ENCODE results near the gene NADK.

Gene NADK, protein sequence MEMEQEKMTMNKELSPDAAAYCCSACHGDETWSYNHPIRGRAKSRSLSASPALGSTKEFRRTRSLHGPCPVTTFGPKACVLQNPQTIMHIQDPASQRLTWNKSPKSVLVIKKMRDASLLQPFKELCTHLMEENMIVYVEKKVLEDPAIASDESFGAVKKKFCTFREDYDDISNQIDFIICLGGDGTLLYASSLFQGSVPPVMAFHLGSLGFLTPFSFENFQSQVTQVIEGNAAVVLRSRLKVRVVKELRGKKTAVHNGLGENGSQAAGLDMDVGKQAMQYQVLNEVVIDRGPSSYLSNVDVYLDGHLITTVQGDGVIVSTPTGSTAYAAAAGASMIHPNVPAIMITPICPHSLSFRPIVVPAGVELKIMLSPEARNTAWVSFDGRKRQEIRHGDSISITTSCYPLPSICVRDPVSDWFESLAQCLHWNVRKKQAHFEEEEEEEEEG

DNA sequence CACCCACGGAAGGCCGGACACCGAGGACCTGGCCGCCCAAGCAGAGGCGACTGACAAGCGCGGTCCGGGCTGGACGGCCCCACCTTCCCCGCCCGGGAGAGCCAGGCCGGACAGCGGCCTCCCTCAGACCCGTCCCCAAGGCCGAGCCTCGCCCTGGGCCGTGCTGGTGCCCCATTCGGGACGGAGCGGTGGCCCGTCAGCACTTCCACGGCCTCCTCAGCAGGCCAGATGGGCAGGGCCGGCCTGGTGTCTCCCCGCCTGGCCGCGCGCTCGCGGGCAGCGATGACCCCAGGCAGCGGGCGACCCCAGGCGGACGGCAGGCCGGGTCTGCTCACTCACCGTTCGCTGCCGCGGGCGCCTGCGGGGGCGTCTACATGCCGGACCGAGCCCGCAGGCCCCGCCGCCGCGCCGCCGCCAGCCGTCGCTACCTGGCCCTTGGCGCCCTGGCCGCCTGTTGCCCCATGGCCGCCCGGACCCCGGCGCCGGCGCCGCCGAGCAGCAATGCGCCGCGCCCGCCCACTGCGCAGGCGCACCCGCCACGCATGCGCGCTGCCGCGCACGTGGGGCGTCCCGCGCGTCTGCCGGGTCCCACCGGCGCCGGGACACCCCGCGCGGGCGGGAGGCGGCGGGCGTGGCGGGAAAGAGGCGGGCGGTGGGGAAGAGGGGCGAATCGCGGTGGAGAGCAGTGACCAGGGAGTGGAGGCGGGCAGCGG lies at the start of gene NADK:
TSS of gene NADK (minus strand) at position 521 of the 713 bp plus-strand sequence. CDS start 13,064 bp downstream, outside the sequence.
- FAIRE-seq (no peak), DNase-seq (ENCODE audit: low spot score) (peak; percentile 90)

DNA sequence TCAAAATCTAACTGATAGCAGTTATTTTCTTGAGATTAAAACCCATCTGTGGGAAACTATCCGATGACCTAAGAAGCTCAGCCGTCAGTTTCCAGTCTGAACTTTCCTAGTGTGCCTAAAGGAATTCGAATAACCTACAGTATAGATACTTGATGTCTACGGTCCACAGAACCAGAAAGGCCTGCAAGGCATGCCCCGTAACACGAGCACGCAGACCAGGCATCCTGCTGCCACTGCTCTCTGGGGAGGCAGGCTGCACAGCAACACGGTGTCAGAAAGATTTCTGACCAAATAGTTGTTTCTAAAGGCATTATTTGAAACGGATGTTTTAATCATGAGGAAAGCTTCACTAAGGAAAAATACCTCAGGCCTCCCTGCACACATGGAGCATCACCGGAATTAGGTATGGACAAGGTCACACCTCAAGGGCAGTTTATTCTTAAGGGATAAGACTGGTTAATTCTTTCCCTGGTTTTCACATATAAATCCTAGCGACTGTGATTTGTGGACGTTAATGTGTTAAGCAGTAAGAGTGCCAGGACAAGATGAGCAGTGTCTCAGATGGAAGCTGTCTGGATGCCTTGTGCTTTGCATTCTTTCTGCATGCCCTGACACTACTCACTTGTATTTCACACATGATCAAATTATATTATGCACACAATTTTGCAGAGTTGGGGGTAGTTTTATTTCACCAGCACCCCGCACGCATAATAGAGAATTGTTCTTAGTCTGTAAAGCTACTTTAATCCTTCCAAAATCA lies 49.0 kb upstream of the NADK start:
- no peak for DNase-seq (ENCODE audit: low spot score)

DNA sequence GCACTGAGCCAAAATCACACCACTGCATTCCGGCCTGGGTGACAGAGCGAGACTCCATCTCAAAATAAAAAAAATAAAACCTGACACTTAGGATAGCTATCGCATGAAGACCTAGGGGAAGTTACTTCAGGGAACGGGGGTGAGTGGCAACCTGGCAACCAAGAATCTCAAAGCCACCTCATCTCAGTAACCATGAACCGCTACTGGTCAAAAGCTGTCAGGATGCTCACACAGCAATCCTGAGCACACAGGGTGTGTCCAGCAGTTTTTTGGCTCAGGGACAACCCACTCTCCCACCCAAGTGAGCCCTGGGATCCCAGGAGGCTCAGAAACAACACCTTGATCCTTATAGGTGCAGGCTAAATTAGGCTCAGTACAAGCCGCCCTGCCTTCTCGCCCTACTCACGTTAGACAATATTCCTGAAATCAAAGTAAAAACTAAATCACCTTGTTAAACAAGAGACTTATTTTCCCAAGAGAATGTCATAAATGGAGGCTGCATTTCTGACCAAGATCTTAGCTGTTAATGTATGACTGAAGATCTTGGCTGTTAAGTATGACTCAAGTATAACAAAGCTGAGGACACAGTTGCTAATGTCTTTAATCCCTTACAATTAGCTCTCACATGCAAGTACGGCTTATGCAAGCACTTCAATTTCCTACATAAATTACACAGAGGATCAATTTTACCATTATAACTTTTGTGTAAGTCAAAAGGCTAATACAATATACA lies 48.3 kb upstream of the NADK start:
- FAIRE-seq, result no peak
- no peak for DNase-seq (ENCODE audit: low spot score)

More for the DNA sequence above, 49.0 kb upstream of the NADK start:
- FAIRE-seq, result no peak

DNA sequence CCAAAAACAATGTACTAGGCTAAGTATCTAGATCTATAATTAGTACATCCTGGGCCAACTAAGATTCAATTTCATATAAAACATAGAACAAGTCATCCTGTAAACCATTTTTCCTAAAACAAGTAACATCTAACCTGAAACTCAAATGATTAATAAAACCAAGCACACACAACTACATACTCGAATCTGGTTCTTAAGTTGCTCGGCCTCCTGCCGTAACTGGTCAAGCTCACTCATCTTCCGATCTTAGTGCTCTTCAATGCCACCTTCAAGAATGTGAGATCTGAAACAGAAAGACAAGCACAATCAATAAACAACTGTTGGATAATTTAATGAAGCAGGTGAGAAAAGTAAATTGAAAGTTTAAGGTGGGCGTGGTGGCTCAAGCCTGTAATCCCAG lies 46.9 kb upstream of the NADK start:
- FAIRE-seq (no peak), DNase-seq (ENCODE audit: low spot score) (no peak)

DNA sequence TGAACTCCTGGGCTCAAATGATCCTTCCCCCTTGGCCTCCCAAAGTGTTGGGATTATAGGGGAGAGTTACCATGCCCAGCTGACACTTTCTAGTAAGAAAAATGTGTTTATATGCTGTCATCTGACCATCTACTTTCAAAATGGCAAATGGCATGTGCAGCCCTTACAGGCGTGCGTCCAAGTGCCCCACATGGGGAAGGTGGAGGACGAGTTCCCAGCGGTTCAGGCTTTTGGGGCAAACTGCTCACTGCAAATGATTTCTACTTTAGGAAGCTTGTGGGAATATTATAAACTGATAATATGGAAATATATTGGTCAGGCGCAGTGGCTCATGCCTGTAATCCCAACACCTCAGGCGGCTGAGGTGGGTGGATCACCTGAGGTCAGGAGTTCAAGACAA lies 41.5 kb upstream of the NADK start:
- FAIRE-seq, result no peak
- DNase-seq (ENCODE audit: low spot score), result no peak

DNA sequence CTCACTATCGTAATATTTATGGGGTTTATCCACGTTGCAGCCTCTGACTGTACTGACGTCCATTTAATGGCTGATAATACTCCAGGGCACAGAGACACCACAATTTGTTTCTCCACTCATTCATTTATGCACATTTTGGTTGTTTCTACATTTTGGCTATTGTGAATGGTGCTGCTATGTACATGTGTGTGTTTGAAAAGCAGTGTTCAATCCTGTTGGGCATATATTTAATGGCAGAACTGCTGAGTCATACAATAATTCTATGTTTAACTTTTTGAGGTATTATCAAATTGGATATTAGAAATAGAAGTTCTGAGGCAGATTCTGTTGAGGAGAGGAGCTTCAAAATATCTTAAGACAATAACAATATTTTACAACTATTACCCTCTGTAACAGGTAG lies 39.0 kb upstream of the NADK start:
- DNase-seq (ENCODE audit: low spot score) (no peak), FAIRE-seq (no peak)

DNA sequence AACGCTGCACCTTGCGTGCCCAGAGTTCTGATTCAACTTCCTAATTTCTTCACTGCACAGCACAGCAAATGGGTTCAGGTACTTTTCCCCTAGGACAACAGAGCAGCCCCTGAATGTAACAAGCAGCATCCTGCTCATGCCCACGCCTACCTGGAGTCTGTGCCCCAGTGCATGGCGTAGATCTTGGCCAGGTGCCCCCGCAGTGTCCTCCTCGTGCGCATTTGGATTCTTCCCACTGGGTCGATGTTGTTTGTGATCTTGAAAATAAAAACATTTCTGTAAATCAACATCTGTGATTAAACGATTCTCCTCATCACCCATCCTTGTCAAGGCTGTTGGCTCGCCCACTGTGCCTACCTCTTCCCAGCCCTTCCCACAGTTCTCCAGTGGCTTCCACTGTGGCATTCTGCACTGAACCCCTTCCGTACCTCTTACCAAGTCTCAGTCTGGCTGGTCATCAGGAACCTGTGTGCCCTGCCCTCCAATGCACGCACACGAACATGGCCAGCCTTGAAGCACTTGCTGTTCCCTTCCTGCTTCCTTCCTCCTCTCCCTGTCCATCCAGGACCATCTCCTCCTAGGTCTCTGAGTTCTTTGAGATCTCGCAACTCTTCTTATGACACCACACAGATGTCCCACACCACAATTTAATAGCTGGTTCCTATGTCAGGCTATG lies 37.5 kb upstream of the NADK start:
- DNase-seq (ENCODE audit: low spot score), result no peak
- FAIRE-seq, result no peak

DNA sequence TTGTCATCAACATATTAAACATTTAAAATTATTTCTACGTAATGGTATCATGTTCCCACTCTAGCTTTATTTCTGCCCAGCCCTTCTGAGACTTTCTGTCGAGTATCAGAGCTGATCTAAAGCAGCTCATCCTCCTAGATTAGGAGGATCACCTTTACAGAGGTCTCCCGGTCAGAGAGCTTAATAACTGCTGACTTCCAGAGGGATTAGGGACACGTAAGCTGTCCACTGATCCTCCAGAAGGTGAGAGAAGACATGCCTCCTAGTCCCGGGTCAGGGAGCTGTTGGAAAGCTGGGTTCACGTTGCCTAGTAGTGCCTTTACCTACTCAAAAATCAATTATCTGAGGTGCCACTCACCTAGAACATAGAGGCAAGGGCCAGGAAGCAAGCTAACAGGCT lies 31.2 kb upstream of the NADK start:
- FAIRE-seq, result no peak
- DNase-seq (ENCODE audit: low spot score), result no peak

DNA sequence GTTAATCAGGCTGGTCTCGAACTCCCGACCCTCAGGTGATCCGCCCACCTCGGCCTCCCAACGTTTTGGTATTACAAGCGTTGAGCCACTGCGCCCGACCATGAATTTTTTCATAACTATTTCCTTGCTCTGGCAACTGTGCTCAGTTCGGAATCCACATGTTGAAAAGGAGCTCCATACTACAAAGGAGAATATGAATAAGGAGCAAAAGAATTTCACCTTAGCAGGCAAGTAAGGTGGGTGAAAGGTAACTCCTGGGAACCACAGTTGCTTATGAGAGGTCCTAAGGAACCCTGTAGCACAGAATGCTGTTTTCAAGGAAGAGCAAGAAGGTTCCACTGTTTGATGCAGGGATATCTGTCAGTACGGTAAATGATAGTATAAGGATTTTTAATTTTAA lies 29.9 kb upstream of the NADK start:
- FAIRE-seq (no peak), DNase-seq (ENCODE audit: low spot score) (no peak)

DNA sequence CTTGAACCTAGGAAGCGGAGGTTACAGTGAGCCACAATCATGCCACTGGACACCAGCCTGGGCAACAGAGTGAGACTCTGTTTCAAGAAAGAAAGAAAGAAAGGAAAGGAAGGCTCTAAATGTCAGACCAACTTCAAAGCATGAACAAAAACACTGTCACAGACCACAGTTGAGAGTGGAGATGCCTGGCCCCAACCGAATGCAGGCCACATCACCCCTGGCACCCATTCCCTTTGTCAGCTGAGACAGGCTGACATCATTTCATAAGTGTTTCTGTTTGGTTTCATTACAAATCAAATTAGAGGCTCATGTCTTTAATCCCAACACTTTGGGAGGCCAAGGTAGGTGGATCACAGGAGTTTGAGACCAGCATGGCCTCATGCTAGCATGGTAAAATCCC lies 28.6 kb upstream of the NADK start:
- no peak for DNase-seq (ENCODE audit: low spot score)
- FAIRE-seq, result no peak

DNA sequence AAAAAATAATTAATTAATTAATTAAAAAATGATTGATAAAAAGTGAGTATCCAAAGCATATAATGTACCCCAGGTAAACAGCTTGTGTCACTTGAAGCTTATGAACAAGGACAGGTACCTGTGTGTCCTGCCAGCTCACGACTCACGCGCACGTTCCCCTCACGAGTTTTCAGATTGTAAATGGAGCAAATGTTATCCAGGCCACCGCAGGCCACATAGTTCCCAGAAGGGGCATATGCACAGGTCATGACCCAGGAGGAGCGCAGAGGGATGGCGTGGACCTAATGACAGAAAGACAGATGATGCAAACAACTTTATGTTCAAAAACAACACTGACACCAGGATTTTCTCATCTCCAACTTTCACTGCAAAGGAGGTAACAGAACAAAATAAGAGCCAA lies 26.0 kb upstream of the NADK start:
- FAIRE-seq, result no peak
- no peak for DNase-seq (ENCODE audit: low spot score)

DNA sequence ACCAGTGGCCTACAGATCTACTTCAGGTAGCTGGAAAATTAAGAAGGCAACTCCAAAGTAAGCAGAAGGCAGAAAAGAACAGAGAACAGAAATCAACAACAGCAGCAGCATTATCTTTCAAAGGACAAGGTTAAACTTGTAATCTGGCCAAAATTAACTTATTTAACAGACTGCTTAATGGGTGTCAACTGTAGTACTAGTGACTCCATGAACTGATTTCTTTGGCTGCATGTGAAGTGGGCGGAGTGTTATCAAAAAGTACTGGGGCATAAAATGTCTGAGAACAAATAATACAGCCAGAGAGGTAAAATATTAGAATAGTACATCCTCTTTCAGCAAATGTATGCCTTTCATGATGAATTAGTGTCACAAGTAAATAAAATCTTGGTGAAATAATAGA lies 24.6 kb upstream of the NADK start:
- FAIRE-seq, result no peak
- DNase-seq (ENCODE audit: low spot score), result no peak

DNA sequence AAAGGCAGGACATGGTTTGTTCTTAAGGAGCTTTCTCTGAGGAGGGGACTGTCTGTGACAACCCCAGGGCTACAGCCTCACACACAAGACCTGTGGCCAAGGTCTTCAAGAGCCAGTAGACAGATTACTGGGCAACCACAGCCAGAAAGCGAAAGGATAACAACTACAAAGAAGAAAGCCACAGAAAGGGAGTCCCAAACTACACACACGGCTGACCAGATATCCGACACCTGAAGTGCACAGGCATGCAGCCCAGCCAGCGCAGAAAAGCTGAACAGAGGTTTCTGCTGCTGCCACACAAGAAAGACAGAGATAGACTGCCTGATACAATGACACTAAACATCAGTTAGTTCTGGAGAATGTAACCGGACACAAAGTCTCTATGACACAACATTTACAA lies 21.4 kb upstream of the NADK start:
- FAIRE-seq (no peak), DNase-seq (ENCODE audit: low spot score) (no peak)

DNA sequence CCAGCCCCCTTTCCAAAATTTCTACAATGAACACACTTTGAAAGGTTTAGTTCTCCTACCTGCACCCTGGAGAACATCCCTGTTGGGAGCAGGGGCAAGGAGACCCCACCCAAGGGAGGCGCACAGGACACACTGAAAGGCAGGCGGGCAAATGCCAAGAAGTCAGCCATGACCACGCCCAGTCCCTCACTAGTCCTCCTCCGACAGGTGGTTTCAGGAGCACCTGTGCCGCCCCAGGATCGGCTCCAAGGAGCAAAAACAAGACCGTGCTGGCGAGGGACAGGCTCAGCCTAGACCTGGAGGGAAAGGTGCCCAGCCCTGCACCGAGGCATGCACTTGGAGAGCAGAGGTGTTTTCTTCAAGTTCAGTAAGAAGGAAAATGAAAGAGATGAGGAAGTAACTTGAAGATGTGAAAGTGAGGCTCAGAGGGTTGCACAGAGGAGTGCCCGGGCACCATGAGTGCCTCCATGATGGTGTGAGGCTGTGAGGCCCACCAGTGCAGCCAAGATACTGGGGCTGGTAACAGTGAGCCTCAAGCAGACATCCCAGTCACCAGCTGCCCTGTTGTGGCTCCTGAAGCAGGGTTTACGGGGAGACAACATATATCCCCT lies 19.6 kb upstream of the NADK start:
- no peak for FAIRE-seq

DNA sequence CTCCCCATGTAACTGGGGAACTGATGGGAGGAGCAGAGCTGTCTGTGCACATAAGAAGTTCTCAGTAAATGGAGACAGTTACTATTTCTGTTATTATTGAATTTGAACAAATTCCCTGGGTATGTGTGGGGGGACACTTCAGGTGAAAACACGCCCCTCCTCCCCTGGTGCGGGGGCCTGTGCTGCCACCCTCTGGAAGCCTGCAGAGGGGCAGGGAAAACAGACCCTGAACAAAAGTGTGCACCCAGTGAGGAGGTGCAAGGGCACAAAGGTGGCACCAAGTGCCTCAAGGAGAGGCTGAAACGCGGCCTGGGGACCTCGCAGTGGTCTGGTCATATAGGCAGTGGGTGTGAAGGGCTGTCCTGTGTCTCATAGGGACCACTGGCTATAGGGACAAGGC lies 18.2 kb upstream of the NADK start:
- DNase-seq (ENCODE audit: low spot score) (no peak), FAIRE-seq (no peak)

More for the DNA sequence above, 19.6 kb upstream of the NADK start:
- DNase-seq (ENCODE audit: low spot score), result no peak

DNA sequence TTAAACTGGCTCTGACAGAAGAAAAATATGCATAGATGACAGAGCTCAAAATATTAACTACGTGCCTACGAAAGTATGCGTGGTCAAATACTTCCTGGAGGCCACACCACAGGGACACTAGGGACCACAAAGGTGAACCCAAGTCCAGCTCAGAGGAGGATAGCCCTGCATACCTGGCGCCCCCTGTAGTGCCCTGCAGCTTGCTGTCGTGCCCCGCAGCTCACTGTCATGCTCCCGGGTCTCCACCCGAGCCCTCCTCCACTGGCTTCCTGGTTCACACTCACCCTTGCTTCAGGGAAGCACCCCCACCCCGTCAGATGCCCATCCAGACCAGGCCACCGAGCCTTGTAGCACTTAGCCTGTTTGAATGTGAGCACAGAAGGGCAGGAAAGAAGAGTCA lies 16.7 kb upstream of the NADK start:
- FAIRE-seq, result no peak
- DNase-seq (ENCODE audit: low spot score), result no peak

DNA sequence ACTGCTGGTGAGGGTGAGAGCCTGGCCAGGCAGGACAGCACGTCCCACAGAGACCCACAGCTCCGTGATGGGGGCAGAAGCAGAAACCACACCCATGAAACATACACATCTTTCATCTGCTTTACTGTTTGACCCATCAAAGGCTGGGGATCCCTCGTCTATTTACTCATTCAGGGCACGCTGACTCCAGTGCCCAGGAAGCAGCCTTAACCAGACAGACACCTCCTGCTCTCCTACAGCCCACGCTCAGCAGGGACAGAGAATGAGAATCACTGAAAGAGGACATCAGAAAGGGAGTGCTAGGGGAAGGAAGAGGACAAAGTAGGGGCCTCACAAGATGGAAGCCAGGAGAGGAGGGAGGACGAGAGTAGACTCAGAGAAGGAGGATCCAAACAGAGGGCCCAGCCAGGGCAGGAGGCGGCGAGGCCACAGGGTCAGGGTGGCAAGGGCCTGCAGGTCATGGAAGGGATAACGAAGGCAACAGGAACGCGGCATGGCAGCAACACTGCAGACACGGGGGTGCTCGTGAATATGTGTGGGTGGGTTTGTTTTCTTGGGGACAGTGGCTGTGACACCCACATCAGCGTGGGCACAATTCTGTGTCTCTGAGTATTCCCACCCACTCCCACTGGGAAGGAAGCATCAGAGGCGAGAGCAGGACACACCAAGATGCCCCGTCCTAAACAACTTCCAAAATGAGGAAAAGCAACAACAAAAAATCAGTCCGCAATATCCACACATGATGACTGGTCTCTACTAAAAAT lies 15.4 kb upstream of the NADK start:
- FAIRE-seq (no peak), DNase-seq (ENCODE audit: low spot score) (no peak)

DNA sequence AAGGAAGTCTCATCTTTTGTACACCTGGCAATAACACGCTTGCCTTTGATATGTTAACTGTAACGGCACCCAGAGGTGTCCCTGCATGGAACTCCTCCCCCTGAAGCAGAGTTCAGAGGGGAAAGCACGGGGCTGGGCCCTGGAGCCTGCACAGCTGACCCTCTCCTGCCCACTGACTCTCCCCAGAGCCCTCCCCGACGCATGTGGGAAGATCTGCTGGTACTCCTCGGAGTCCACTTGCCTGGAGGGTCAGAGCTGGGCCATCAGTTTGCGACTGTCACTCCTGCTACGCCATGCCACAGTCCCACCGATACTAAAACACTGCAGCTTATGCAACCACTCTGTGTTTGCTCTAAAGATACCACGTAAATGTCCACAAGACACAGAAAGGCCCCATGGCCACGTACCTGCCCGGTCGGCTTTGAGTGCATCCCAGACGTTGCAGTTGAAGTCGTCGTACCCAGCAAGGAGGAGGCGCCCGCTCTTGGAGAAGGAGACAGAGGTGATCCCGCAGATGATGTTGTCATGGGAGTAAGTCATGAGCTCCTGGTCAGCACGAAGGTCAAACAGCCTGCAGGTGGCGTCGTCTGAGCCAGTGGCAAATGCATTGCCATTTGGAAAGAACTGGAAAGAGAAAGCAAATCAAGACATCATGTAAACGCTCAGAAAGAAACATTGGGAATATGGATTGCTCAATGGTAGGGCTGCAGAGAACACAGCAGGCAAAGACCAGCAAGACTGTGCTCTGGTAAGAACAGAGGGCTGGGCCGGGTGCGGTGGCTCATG lies 10.6 kb upstream of the NADK start:
- DNase-seq (ENCODE audit: low spot score) (no peak), FAIRE-seq (no peak)

DNA sequence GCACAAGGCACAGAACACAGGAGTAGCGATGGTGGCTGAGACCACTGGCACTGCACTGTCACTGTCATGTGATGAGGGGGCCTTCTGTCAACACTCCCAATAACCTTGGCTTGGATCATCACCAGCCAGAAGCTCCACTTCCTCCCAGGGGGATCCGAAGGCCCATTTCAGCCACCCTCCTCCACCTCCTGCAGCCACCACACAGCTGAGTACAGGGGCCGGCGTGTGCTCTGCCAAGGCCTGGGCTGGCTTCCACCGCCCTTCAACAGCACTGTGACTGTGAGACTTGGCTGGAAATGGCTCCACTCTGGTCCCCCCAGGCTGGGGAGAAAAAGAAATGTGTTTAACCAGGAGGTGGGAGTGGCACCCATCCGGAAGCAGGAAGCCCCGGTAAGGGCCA lies 9.9 kb upstream of the NADK start:
- no peak for DNase-seq (ENCODE audit: low spot score)
- FAIRE-seq, result no peak
